ENCODE results near the gene NOS3. TPM values are rescaled to one million over a fixed set of nuclear protein-coding genes. Genes with fewer than 3 reads are reported as not detected.

Gene NOS3
- total and polyA plus RNA-seq, 9 of the 15 experiments (the other 6 are each of a cell fraction or from before 2014, with no cell fraction given): 1.1 to 121 (median 23.6) TPM

DNA sequence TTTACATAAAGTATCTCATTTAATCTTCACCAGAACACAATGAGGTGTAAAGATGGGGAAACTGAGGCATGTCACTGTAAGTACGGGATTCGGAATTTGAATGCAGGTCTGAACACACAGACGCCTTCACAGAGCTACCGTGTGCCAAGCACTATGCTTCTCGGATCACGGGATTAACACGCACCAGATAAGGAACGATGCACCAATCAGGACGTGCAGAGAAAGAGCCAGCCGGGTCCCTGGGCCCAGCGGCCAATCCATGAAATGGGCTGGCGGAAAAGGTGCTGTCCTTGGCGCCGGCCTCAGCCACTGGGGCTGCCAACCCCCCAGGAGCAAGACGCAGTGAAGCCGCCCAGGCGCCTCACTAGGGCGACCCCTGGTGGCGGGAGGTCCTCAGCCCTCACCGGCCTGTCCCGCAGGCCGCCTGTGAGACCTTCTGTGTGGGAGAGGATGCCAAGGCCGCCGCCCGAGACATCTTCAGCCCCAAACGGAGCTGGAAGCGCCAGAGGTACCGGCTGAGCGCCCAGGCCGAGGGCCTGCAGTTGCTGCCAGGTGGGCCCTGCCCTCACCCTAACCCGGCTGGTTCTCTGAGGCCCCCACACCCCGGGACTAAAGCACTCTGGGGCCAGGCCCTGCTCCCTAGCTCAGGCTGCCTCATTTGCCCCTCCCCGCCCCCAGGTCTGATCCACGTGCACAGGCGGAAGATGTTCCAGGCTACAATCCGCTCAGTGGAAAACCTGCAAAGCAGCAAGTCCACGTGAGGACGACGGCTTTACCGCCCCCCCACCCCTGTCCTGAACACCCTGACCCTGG, 17.9 kb downstream of the NOS3 start (continued):
- TF ChIP-seq ETS2 (tag; IDR thresholded peaks at IDR 0.05; ENCODE audit: borderline replicate concordance, poor library complexity, severe bottlenecking) (no peak), GTF2F1 (IDR thresholded peaks at IDR 0.05; ENCODE audit: low read depth, low read length) (0 out of 2 replicates have a peak, but pooled peaks have one; percentile 24), ZNF785 (CRISPR knock-in tag; IDR thresholded peaks at IDR 0.05) (no peak), ZNF347 (CRISPR knock-in tag; IDR thresholded peaks at IDR 0.05; ENCODE audit: low read depth) (no peak), ZNF143 (CRISPR knock-in tag; IDR thresholded peaks at IDR 0.05) (no peak), GATAD2B (IDR thresholded peaks at IDR 0.05; ENCODE audit: borderline replicate concordance) (no peak; the same call in none of the 2 replicates), CAMTA2 (CRISPR knock-in tag; conservative IDR thresholded peaks at IDR 0.05) (0 out of 2 replicates have a peak, but pooled peaks have one; percentile 78), HDAC3 (IDR thresholded peaks at IDR 0.05; ENCODE audit: borderline replicate concordance, partially characterized antibody) (no peak), CBFA2T3 (IDR thresholded peaks at IDR 0.05) (no peak), FOXJ2 (tag; IDR thresholded peaks at IDR 0.05) (peak; percentile 80), YY1 (IDR thresholded peaks at IDR 0.05; ENCODE audit: borderline replicate concordance in 1 of 3, control insufficient read depth in 1 of 3, extremely low read depth in 1 of 3, insufficient read depth in 3 of 3, insufficient read length in 1 of 3, insufficient replicate concordance in 2 of 3, low read depth in 1 of 3, low read length in 2 of 3) (peak in 2 of 3 experiments; percentile 83 to 86), ZNF707 (CRISPR knock-in tag; conservative IDR thresholded peaks at IDR 0.05) (peak; percentile 26; the same call in 1 of the 2 replicates), HNRNPLL (IDR thresholded peaks at IDR 0.05; ENCODE audit: low read depth, low read length, poor library complexity, severe bottlenecking) (no peak), NR2F6 (CRISPR knock-in tag; IDR thresholded peaks at IDR 0.05) (no peak), CSDE1 (IDR thresholded peaks at IDR 0.05) (no peak)
- TF ChIP-seq, protein P1, sequence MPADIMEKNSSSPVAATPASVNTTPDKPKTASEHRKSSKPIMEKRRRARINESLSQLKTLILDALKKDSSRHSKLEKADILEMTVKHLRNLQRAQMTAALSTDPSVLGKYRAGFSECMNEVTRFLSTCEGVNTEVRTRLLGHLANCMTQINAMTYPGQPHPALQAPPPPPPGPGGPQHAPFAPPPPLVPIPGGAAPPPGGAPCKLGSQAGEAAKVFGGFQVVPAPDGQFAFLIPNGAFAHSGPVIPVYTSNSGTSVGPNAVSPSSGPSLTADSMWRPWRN (IDR thresholded peaks at IDR 0.05; ENCODE audit: low read depth): 0 out of 2 replicates have a peak, but pooled peaks have one; percentile 57
- TF ChIP-seq, protein P2, sequence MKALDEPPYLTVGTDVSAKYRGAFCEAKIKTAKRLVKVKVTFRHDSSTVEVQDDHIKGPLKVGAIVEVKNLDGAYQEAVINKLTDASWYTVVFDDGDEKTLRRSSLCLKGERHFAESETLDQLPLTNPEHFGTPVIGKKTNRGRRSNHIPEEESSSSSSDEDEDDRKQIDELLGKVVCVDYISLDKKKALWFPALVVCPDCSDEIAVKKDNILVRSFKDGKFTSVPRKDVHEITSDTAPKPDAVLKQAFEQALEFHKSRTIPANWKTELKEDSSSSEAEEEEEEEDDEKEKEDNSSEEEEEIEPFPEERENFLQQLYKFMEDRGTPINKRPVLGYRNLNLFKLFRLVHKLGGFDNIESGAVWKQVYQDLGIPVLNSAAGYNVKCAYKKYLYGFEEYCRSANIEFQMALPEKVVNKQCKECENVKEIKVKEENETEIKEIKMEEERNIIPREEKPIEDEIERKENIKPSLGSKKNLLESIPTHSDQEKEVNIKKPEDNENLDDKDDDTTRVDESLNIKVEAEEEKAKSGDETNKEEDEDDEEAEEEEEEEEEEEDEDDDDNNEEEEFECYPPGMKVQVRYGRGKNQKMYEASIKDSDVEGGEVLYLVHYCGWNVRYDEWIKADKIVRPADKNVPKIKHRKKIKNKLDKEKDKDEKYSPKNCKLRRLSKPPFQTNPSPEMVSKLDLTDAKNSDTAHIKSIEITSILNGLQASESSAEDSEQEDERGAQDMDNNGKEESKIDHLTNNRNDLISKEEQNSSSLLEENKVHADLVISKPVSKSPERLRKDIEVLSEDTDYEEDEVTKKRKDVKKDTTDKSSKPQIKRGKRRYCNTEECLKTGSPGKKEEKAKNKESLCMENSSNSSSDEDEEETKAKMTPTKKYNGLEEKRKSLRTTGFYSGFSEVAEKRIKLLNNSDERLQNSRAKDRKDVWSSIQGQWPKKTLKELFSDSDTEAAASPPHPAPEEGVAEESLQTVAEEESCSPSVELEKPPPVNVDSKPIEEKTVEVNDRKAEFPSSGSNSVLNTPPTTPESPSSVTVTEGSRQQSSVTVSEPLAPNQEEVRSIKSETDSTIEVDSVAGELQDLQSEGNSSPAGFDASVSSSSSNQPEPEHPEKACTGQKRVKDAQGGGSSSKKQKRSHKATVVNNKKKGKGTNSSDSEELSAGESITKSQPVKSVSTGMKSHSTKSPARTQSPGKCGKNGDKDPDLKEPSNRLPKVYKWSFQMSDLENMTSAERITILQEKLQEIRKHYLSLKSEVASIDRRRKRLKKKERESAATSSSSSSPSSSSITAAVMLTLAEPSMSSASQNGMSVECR (CRISPR knock-in tag; IDR thresholded peaks at IDR 0.05): 0 out of 2 replicates have a peak, but pooled peaks have one; percentile 56
- TF ChIP-seq, protein P3, sequence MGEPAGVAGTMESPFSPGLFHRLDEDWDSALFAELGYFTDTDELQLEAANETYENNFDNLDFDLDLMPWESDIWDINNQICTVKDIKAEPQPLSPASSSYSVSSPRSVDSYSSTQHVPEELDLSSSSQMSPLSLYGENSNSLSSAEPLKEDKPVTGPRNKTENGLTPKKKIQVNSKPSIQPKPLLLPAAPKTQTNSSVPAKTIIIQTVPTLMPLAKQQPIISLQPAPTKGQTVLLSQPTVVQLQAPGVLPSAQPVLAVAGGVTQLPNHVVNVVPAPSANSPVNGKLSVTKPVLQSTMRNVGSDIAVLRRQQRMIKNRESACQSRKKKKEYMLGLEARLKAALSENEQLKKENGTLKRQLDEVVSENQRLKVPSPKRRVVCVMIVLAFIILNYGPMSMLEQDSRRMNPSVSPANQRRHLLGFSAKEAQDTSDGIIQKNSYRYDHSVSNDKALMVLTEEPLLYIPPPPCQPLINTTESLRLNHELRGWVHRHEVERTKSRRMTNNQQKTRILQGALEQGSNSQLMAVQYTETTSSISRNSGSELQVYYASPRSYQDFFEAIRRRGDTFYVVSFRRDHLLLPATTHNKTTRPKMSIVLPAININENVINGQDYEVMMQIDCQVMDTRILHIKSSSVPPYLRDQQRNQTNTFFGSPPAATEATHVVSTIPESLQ (CRISPR knock-in tag; IDR thresholded peaks at IDR 0.05): no peak; the same call in 1 of the 2 replicates
- TF ChIP-seq, protein P4, sequence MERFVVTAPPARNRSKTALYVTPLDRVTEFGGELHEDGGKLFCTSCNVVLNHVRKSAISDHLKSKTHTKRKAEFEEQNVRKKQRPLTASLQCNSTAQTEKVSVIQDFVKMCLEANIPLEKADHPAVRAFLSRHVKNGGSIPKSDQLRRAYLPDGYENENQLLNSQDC (CRISPR knock-in tag; IDR thresholded peaks at IDR 0.05): 0 out of 2 replicates have a peak, but pooled peaks have one; percentile 39

Measured in K562 (cell line).